Kidney epithelial cell (primary cell): ENCODE results near the gene ACTG2. TPM values are rescaled to one million over a fixed set of nuclear protein-coding genes. Genes with fewer than 3 reads are reported as not detected.
"Not testable (repeated sequence)": the region's sequence is repeated elsewhere in the genome, so short reads cannot be mapped to it uniquely, and the experiment has no call there.

ENCODE experiments used
- DNase-seq: peaks from one replicate; pipeline ENCODE4 v3.0.0-alpha.2; 2010; ENCODE audit warnings: low read depth
- H3K27me3 ChIP-seq: 2 replicates; pipeline ENCODE4 v1.6.0; 2011; ENCODE audit warnings: low read length; ENCODE audit not compliant: control insufficient read depth, insufficient read depth
- H3K36me3 ChIP-seq: 2 replicates; pipeline ENCODE4 v1.5.1; 2011; ENCODE audit warnings: low read length; ENCODE audit not compliant: control insufficient read depth, insufficient read depth
- H3K4me3 ChIP-seq: 2 replicates; pipeline ENCODE4 v1.5.1; 2011; ENCODE audit warnings: low read depth, mild to moderate bottlenecking, control low read depth, low read length
- CTCF ChIP-seq: IDR thresholded peaks from 2 replicates; pipeline ENCODE4 v1.5.1; 2011; ENCODE audit warnings: mild to moderate bottlenecking, moderate library complexity, low read length, control low read depth, inconsistent platforms; ENCODE audit not compliant: insufficient read depth, poor library complexity, severe bottlenecking
- total RNA-seq: library from RNA; depleted of rRNA; stranded (reverse); fragments of >200 nt; gene quantifications from 2 replicates; pipeline ENCODE4 v1.2.3, GENCODE V29; 2015

Gene ACTG2
- total RNA-seq, 1 donor from 2014 or later, result 2.1 TPM

GRCh38 chr2:73938718-73939352, 46.0 kb downstream of the ACTG2 start:
- H3K4me3 ChIP-seq, result no peak overlapping the region
- DNase-seq, result no peak
- TF ChIP-seq CTCF, result no peak
- no peaks in the 10 kb centered on the region for H3K27me3 ChIP-seq
- no peaks in the 10 kb centered on the region for H3K36me3 ChIP-seq

- no peak for DNase-seq
These were observed 46.6 kb downstream of the ACTG2 start for GRCh38 chr2:73939419-73939818.

GRCh38 chr2:73940066-73940465, 47.3 kb downstream of the ACTG2 start:
- not testable (repeated sequence) for H3K4me3 ChIP-seq, DNase-seq, H3K27me3 ChIP-seq, H3K36me3 ChIP-seq

More at GRCh38 chr2:73939419-73939818, 46.6 kb downstream of the ACTG2 start:
- H3K27me3 ChIP-seq, result no peaks in the 10 kb centered on the region
- no peaks in the 10 kb centered on the region for H3K36me3 ChIP-seq
- TF ChIP-seq CTCF, result no peak
- no peak overlapping the region for H3K4me3 ChIP-seq

- peaks cover 1% of the 10 kb centered on the region for H3K36me3 ChIP-seq
- no peak for TF ChIP-seq CTCF
- DNase-seq, result no peak
- no peak overlapping the region for H3K4me3 ChIP-seq
- H3K27me3 ChIP-seq, result no peaks in the 10 kb centered on the region
These were observed 49.9 kb downstream of the ACTG2 start for GRCh38 chr2:73942664-73943063.

GRCh38 chr2:73944714-73945113, 51.9 kb downstream of the ACTG2 start:
- no peaks in the 10 kb centered on the region for H3K27me3 ChIP-seq
- H3K36me3 ChIP-seq, result peaks cover 1% of the 10 kb centered on the region
- no peak overlapping the region for H3K4me3 ChIP-seq
- no peak for DNase-seq
- TF ChIP-seq CTCF, result no peak

- H3K27me3 ChIP-seq, result no peaks in the 10 kb centered on the region
- H3K4me3 ChIP-seq, result no peak overlapping the region
- TF ChIP-seq CTCF, result no peak
- DNase-seq, result no peak
- H3K36me3 ChIP-seq, result peaks cover 1% of the 10 kb centered on the region
These were observed 53.4 kb downstream of the ACTG2 start for GRCh38 chr2:73946215-73946614.
